Activated naive CD8-positive, alpha-beta T cell (primary cell): ENCODE results near the gene IMMP2L.

ENCODE experiments used
- H3K27ac Mint-ChIP-seq: one replicate; pipeline ENCODE4 v1.8.0; 2021; ENCODE audit warnings: mixed read lengths
- H3K27me3 Mint-ChIP-seq: one replicate; pipeline ENCODE4 v1.8.0; 2021; ENCODE audit warnings: mixed read lengths
- H3K36me3 Mint-ChIP-seq: one replicate; pipeline ENCODE4 v1.8.0; 2021; ENCODE audit warnings: mixed read lengths
- H3K4me1 Mint-ChIP-seq: one replicate; pipeline ENCODE4 v1.8.0; 2021; ENCODE audit warnings: low read depth, mixed read lengths
- H3K4me3 Mint-ChIP-seq: one replicate; pipeline ENCODE4 v1.8.0; 2021; ENCODE audit warnings: mild to moderate bottlenecking, mixed read lengths
- H3K9me3 Mint-ChIP-seq: one replicate; pipeline ENCODE4 v1.8.0; 2021; ENCODE audit warnings: low read depth, mixed read lengths

Gene IMMP2L

GRCh38 chr7:111530356-111530668 is 32.0 kb downstream of the IMMP2L start:
- H3K27ac Mint-ChIP-seq, result no peak overlapping the region
- H3K4me1 Mint-ChIP-seq, result peaks cover 31% of the 10 kb centered on the region
- no peaks in the 10 kb centered on the region for H3K27me3 Mint-ChIP-seq
- no peaks in the 10 kb centered on the region for H3K9me3 Mint-ChIP-seq
- H3K4me3 Mint-ChIP-seq, result no peak overlapping the region
- H3K36me3 Mint-ChIP-seq, result peaks cover 5% of the 10 kb centered on the region

DNA sequence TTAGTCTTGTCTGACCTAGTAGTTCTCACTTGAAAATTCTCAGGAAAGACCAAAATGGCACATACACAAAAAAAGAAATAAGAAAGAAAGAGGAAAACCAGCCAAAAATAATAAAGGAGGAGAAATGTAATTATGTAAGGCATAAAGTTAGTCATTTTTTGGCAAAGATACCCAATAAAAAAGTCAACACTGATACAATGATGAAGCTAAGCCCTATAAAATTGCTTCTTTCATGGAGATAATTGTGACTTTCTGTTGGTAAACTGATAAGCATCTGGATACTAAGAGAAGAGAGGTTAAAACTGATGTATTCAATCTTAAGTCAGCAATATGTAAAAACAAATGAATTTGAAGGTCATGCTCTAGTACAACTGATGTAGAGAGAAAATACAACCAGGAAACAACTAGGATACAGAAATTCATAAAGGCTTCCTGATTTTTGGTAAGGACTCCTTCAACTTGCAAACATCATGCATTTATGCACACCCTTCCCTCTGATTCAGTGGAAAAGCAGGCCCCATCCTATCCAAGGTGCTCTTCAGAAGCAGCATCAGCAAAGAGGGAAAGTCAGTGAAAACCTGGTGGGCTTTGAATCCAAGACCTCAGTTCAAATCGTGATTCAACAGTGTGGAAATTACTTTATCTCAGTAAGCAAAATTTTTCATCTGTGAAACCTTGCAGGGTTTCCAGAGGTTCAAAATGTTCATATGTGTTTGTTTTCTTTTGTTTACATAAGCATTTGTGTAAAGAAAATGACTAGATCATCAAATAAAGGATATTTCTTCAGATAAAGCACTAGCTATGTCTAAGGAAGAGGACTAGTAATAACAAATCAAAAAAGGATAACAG is 32.6 kb downstream of the IMMP2L start:
- peaks cover 9% of the 10 kb centered on the region for H3K36me3 Mint-ChIP-seq
- H3K27ac Mint-ChIP-seq, result no peak overlapping the region
- no peaks in the 10 kb centered on the region for H3K27me3 Mint-ChIP-seq
- H3K4me1 Mint-ChIP-seq, result peaks cover 27% of the 10 kb centered on the region
- no peaks in the 10 kb centered on the region for H3K9me3 Mint-ChIP-seq
- no peak overlapping the region for H3K4me3 Mint-ChIP-seq

GRCh38 chr7:111528331-111528730 is 34.0 kb downstream of the IMMP2L start:
- H3K27ac Mint-ChIP-seq, result no peak overlapping the region
- H3K36me3 Mint-ChIP-seq, result peaks cover 16% of the 10 kb centered on the region
- H3K9me3 Mint-ChIP-seq, result no peaks in the 10 kb centered on the region
- no peak overlapping the region for H3K4me3 Mint-ChIP-seq
- peaks cover 26% of the 10 kb centered on the region for H3K4me1 Mint-ChIP-seq
- no peaks in the 10 kb centered on the region for H3K27me3 Mint-ChIP-seq

DNA sequence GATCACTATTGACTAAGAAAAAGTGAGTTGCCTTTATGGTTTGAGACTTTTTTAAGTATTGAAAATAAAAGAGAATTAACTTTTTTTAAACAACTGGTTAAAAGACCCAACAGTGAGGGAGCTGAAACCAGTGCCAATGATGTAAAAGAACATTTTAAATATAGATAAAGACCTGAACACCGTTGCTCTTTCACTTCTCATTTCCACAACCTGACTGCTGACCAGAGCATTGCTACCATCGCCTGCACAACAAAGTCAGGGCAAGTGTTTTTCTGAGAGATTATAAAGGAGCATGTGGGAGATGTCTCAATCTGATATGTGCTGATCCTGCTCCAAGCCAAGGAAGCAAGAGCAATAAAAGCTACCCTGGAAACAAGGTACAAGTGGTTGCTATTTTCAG is 34.7 kb downstream of the IMMP2L start:
- Mint-ChIP-seq H3K4me3 (no peak overlapping the region), H3K27ac (no peak overlapping the region), H3K27me3 (no peaks in the 10 kb centered on the region), H3K9me3 (no peaks in the 10 kb centered on the region), H3K36me3 (peaks cover 17% of the 10 kb centered on the region), H3K4me1 (peaks cover 26% of the 10 kb centered on the region)

- Mint-ChIP-seq H3K4me1 (peaks cover 26% of the 10 kb centered on the region), H3K27me3 (no peaks in the 10 kb centered on the region), H3K36me3 (peaks cover 35% of the 10 kb centered on the region), H3K9me3 (peaks cover 7% of the 10 kb centered on the region), H3K4me3 (no peak overlapping the region), H3K27ac (no peak overlapping the region)
Observed at GRCh38 chr7:111525100-111525499, 37.2 kb downstream of the IMMP2L start.

GRCh38 chr7:111521660-111522059 is 40.6 kb downstream of the IMMP2L start:
- no peaks in the 10 kb centered on the region for H3K27me3 Mint-ChIP-seq
- H3K9me3 Mint-ChIP-seq, result peaks cover 7% of the 10 kb centered on the region
- no peak overlapping the region for H3K27ac Mint-ChIP-seq
- no peak overlapping the region for H3K4me3 Mint-ChIP-seq
- H3K36me3 Mint-ChIP-seq, result peaks cover 55% of the 10 kb centered on the region
- H3K4me1 Mint-ChIP-seq, result peaks cover 4% of the 10 kb centered on the region

DNA sequence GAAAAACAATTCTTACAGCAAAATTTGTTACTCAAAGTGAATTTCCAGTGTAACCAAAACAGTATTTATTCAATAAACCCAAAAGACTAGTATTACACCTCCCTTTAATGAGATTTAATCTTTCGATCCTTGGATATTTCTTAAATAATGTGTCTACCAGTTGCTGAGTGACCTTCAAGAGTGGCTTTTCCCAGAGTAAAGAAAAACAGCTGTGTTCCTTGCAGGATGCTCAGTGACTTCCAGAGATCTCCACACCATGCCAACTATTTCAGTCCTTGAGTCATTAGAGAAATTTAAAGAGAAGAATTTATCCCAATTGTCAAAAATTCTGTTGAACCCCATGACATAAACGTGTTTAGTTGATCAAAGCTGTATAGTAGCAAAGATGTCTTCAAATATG is 44.0 kb downstream of the IMMP2L start:
- peaks cover 43% of the 10 kb centered on the region for H3K36me3 Mint-ChIP-seq
- no peaks in the 10 kb centered on the region for H3K4me1 Mint-ChIP-seq
- no peaks in the 10 kb centered on the region for H3K27me3 Mint-ChIP-seq
- H3K27ac Mint-ChIP-seq, result no peak overlapping the region
- H3K4me3 Mint-ChIP-seq, result no peak overlapping the region
- H3K9me3 Mint-ChIP-seq, result peaks cover 7% of the 10 kb centered on the region

- Mint-ChIP-seq H3K36me3 (peaks cover 50% of the 10 kb centered on the region), H3K4me1 (peaks cover 3% of the 10 kb centered on the region)
Observed at GRCh38 chr7:111517549-111517951, 44.7 kb downstream of the IMMP2L start.

DNA sequence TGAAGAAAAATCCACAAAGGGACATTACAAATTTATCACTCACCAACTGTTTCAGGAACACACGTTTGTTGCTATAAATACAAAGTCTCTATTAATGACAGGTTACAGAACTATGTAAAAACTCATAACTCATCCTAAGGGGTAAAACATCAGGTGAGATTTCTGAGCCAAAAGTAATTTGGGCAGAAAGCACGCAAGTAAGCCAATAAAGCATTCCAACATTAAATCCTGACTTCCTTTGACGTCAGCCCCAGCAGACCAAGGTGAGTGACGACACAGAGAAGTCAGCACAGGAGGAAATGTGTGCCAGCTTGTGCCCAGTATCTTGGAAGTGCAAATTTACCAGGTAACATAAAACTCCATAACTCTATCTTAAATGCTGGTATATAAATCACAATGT is 45.7 kb downstream of the IMMP2L start:
- Mint-ChIP-seq H3K9me3 (peaks cover under 1% of the 10 kb centered on the region), H3K4me3 (no peak overlapping the region), H3K36me3 (peaks cover 46% of the 10 kb centered on the region), H3K4me1 (peaks cover 7% of the 10 kb centered on the region), H3K27me3 (no peaks in the 10 kb centered on the region), H3K27ac (no peak overlapping the region)

More at GRCh38 chr7:111517549-111517951, 44.7 kb downstream of the IMMP2L start:
- H3K27ac Mint-ChIP-seq, result no peak overlapping the region
- H3K9me3 Mint-ChIP-seq, result peaks cover 7% of the 10 kb centered on the region
- no peak overlapping the region for H3K4me3 Mint-ChIP-seq
- H3K27me3 Mint-ChIP-seq, result no peaks in the 10 kb centered on the region

DNA sequence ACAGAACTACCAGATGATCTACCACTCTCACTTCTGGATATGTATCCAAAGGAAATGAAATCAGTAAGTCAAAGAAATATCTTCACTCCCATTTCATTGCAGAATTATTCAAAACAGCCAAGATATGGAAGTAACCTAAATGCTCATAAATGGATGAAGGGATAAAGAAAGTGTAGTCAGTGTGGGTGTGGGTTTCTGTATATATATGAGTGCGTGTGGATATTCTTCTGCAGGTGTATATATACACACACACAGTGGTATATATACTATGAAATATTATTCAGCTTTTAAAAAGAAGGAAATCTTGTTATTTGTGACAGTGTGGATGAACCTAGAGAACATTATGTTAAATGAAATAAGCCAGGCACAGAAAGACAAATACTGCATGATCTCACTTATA is 48.7 kb downstream of the IMMP2L start:
- H3K4me1 Mint-ChIP-seq, result peaks cover 14% of the 10 kb centered on the region
- H3K27ac Mint-ChIP-seq, result no peak overlapping the region
- H3K27me3 Mint-ChIP-seq, result no peaks in the 10 kb centered on the region
- H3K9me3 Mint-ChIP-seq, result no peaks in the 10 kb centered on the region
- H3K36me3 Mint-ChIP-seq, result peaks cover 22% of the 10 kb centered on the region
- H3K4me3 Mint-ChIP-seq, result no peak overlapping the region

- Mint-ChIP-seq H3K36me3 (peaks cover 25% of the 10 kb centered on the region), H3K4me1 (peaks cover 15% of the 10 kb centered on the region), H3K27me3 (no peaks in the 10 kb centered on the region), H3K27ac (no peak overlapping the region), H3K9me3 (peaks cover 7% of the 10 kb centered on the region), H3K4me3 (no peak overlapping the region)
Observed at GRCh38 chr7:111511845-111512244, 50.4 kb downstream of the IMMP2L start.

GRCh38 chr7:111510584-111511378 is 51.5 kb downstream of the IMMP2L start:
- Mint-ChIP-seq H3K9me3 (peaks cover 7% of the 10 kb centered on the region), H3K4me3 (no peak overlapping the region), H3K27ac (no peak overlapping the region), H3K27me3 (no peaks in the 10 kb centered on the region), H3K4me1 (peaks cover 15% of the 10 kb centered on the region), H3K36me3 (peaks cover 24% of the 10 kb centered on the region)

GRCh38 chr7:111510062-111510461 is 52.2 kb downstream of the IMMP2L start:
- no peak overlapping the region for H3K27ac Mint-ChIP-seq
- no peaks in the 10 kb centered on the region for H3K27me3 Mint-ChIP-seq
- peaks cover 15% of the 10 kb centered on the region for H3K4me1 Mint-ChIP-seq
- H3K9me3 Mint-ChIP-seq, result peaks cover 7% of the 10 kb centered on the region
- H3K4me3 Mint-ChIP-seq, result no peak overlapping the region
- peaks cover 24% of the 10 kb centered on the region for H3K36me3 Mint-ChIP-seq

DNA sequence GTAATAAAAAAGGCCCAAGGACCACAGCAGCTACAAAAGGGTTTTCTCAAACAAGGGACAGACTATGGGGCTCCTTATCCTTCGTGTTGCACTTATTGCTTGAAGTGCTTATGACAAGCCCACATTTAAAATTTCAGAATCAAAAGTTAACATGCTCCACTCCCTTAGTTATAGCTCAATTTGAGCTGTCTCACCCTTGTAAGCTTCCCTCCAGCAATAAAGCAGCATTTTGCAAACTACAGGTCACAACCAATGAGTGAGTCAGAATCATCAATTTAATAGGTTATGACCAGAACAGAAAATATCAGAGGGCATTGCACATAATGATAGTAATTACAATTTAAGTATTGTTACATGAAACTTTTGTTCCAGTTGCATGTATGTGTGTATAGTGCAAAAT is 53.0 kb downstream of the IMMP2L start:
- no peak overlapping the region for H3K27ac Mint-ChIP-seq
- no peak overlapping the region for H3K4me3 Mint-ChIP-seq
- H3K9me3 Mint-ChIP-seq, result peaks cover 7% of the 10 kb centered on the region
- peaks cover 24% of the 10 kb centered on the region for H3K36me3 Mint-ChIP-seq
- H3K4me1 Mint-ChIP-seq, result peaks cover 15% of the 10 kb centered on the region
- no peaks in the 10 kb centered on the region for H3K27me3 Mint-ChIP-seq

GRCh38 chr7:111508387-111508786 is 53.9 kb downstream of the IMMP2L start:
- Mint-ChIP-seq H3K27ac (no peak overlapping the region), H3K4me3 (no peak overlapping the region), H3K4me1 (peaks cover 15% of the 10 kb centered on the region), H3K9me3 (peaks cover 7% of the 10 kb centered on the region), H3K36me3 (peaks cover 22% of the 10 kb centered on the region), H3K27me3 (no peaks in the 10 kb centered on the region)
